Posterior cingulate gyrus (tissue), 11 donors: ENCODE results near the gene LEMD2.

Experiments used
- DNase-seq, 10 donors: peaks; one replicate each; pipeline versions ENCODE4 v3.0.0 to v3.0.0-alpha.2; 2020 to 2021; ENCODE audit warnings: mixed read lengths in 3 of 10
- intact Hi-C: fragments of 100-400 bp; cut with DNase I; formaldehyde crosslinking; loops from one replicate; pipeline ENCODE4 v1.15.1; 2023

LEMD2 gene

DNA sequence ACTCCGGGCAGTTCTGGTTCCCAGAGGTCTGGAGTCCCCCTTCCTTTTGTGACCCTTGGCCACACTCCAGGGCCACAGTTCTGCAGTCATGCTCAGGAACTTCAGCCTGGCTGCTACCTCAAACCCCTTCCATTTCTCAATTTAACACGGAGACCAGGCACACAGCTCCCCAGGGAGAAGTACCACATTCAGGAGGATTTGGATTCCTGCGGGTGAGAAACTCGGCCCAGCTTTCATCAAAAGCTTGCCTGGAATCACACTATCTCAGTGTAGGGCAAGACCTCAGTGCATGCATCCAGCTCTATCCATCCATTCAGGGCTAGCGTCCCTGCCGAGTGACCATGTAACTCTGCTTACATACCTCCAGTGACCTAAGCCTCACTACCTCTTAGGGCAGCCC, 25.4 kb downstream of the LEMD2 start:
- intact Hi-C loops, result loop anchor here (5.0 to 10.0 kb wide), 2 partner anchors 51 to 179 kb away; partner anchors contain the start of genes BAK1 and UQCC2
- DNase-seq, result no peak

DNA sequence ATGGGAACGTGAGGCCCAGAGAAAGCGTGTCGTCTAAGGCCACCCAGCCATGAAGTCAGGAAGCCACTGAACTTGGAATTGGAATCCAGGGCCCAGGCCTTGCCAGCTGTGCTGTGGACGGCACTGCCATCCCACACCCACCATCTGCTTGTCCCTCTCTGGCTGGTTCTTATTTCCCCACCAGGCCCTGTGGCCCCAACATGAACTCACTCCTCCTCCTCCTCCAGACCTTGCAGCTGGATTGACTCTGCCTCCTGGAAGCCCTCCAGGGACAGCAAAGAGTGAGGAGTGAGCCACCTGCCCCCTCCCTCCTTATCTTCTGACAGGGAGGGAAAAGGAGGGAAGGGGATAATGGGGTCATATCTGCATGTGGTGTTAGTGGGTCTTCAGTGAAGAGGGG, 26.2 kb downstream of the LEMD2 start:
- intact Hi-C loops, result loop anchor here (1.0 to 10.0 kb wide), 3 partner anchors 18 to 178 kb away; partner anchors contain the start of genes BAK1 and UQCC2
- DNase-seq, result peak in 1 of 10 donors; percentile 62

DNA sequence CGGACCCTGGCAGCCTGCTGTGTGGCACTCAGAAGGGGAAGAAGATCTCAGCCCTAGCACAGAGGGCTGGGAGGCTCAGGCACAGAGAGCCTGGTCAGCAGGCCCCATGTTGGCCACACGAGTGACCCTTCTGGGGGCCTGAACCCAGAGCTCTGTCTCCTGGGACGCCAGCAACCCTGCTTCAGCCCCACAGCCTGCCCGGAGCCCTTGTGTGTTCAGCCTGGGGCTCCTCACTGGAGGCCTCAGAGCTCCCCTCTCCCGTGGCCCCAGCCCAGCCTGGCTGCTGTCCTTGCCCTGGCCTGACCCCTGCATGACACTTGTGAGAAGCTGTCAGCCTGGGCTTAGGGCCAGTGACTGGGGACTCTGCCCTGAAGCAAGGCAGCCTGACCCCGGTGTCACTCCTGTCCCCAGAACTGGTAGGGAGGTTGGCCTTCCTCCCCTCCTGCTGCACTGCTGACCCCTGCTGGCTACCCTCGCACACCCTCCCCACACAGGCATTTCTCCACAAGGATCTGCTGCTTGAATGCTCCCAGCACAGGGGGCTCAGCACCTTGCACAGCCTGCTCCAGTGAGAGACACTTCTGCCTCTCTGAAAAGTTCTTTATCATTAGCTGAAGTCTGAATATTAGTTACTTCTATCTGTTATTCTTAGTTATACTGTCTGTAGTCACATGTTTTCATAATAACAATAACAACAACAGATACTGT, 26.9 kb downstream of the LEMD2 start:
- peak in 9 of 10 donors; percentile 46 to 94 (median 75) for DNase-seq
- intact Hi-C loops, result loop anchor here (1.0 to 10.0 kb wide), 3 partner anchors 18 to 177 kb away; partner anchors contain the start of genes BAK1 and UQCC2

DNA sequence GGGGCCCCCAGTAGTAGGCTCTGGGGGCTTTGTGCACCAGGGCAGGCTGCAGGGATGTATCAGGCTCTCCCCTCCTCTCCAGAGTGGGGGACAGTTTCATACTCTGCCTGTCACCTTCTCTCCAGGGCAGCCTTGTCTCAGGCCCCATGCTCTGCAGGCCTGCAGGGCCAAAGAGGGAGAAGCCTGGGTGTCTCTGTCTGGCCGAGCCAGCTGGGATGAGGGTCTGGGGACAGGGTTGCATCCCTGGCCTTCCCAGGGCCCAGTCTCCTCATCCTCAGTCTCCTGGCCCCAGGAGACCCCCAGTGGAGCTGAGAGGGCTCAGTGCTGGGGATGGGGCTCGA, 27.4 kb downstream of the LEMD2 start:
- intact Hi-C loops, result loop anchor here (5.0 to 10.0 kb wide), 2 partner anchors 49 to 177 kb away; partner anchors contain the start of genes BAK1 and UQCC2
- no peak for DNase-seq

DNA sequence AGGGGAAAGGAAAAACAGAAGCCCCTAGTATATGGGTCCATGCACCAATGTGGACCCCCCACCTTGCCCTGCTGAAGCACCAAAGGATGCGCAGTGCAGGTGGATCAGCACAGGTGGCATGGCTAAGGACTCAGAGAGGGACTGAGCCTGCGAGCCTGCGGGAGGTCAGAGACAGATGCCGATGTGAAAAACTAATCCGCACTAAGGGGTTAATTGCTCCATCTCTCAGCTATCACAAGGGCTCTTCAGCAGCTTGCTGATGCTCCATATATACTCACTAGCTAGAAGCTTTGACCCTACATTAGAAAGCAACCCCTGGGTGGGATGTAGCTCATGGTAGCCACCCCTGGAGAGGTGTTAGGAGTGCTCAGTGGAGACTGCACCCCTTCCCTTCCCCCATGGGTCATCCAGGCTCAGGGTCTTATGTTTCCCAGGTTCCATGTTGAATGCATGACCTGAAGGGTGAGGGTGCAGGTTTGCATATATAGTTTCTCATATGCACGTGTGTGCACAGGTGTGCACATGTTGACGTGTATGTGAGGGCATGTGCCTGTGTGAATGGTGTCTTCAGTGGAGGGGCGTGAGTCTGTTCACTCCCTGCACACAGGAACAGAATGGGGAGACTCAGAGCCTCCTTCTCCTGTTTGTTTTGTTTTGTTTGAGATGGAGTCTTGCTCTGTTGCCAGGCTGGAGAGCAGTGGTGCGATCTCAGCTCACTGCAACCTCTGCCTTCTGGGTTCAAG, 28.9 kb downstream of the LEMD2 start:
- DNase-seq, result no peak
- intact Hi-C loops, result loop anchor here (5.0 to 10.0 kb wide), 2 partner anchors 48 to 175 kb away; partner anchors contain the start of genes BAK1 and UQCC2

DNA sequence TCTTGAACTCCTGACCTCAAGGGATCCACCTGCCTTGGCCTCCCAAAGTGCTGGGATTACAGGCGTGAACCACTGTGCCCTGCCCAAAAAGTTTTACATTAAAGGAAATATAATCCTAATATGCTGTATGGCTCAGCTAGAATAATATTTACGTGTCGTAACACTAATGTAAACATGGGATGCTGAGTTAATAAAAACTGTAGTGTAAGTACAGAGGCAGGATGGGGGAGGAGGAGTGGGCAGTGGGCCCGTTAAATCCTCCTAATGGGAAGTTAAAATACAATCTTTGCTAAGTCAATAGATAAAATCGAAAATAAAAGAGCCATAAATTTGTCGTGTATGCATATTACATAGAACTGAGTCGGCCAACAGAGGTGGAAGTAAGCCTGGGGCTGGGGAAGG, 30.1 kb downstream of the LEMD2 start:
- intact Hi-C loops, result no loop called here
- DNase-seq, result no peak

DNA sequence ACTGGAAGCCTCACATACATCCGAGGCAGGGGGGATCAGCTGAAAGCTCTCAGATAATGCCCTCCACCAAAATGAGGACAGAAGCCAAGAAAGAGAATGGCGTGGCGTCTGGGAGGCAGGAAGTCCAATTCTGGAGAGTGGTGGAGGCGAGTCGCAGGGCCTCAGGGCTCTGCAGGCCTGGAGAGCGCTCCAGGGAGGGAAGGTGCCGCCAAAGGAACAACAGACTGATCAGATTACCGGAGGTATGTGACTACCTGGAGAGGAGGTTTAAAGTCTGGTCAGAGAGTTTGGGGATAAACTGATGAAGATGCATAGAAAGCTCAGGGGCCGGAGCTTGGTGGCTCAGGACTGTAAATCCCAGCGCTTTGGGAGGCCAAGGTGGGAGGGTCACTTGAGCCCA, 31.0 kb downstream of the LEMD2 start:
- DNase-seq, result no peak

DNA sequence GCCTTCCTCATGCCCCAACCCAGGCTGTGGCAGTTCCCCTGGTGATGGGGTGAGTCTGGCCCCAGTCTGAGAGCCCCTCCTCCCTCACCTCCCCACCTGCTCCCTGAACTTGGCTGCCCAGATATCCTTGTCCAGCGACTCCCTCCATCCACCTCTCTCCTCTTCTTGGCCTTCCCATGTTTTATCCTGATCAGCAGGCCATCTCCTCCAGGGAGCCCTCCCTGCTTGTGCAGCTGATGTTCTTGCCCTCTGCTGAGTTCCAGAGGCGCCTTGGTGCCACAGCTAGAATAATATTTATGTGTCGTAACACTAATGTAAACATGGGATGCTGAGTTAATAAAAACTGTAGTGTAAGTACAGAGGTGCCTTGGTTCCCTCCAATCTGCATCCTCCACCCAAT, 31.8 kb downstream of the LEMD2 start:
- intact Hi-C loops, result no loop called here
- DNase-seq, result no peak

More for the DNA sequence above, 31.0 kb downstream of the LEMD2 start:
- intact Hi-C loops, result no loop called here

DNA sequence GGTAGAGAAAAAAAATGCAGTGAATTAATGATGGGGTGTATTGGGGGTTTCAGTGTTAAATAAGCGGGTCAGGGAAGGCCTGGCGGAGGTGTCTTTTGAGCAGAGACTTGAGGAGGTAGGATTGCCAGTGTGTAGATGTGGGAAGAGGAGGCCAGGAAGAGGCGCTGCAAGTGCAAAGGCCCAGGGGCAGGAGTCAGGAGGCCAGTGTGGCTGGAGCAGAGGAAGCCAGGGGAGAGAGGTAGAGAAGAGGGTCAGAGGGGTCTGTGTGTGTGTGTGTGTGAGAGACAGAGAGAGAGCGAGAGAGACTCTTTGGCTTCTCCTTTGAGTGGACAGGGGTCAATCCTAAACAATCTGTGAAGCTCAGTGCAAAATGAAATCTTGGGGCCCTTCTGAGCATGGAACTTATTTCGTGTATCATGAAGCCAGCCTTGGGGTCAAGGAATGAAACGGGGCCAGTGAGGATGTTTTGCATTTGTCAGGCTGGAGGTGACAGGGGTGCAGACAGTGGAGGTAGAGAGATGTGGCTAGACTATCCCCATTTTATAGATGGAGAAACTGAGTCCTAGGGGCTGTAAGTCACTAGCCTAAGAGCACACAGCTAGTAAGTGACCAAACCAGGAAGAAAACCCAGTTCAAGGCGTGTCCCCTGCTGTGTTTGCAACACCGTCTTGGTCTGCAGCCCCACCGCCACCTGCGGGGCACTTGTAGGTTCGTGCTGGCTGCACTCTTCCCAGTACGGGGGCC, 32.5 kb downstream of the LEMD2 start:
- intact Hi-C loops, result no loop called here
- DNase-seq, result no peak

DNA sequence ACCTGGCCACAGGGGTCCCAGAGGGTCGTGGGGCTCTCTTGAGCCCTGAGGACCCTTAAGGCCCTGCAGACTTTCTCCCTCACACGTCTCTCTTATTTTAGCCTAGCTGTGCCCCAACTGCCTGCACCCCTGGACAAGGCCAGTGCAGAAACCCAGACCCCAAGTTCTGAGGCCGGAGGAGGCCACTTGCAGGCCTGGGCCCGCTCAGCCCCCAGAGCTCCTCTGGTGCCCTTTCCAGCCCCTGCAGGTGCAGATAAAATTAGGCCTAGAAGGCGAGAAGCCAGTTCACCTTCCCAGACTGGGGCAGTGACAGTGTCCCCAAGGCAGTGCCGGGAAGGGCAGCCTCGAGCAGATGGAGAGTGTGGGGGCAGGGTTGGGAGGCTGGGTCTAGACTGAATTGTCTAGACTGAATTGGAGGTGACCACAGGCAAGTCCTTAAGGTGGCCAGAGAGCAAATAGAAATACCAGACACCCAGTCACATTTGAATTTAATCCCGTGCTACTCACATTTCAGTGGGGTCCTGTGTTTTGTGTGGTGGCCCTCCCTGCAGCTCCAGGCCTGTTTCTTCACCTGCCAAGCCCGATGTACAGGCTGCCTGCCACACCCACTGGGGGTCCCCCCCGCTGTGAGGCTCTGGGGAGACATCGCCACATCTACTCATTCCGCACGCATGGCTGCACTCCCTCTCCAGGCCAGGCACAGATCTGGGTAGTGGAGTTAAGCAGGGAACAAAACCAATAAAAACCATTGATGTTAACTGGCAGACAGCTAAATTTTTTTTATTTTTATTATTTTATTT, 33.7 kb downstream of the LEMD2 start:
- DNase-seq, result no peak
- intact Hi-C loops, result no loop called here

DNA sequence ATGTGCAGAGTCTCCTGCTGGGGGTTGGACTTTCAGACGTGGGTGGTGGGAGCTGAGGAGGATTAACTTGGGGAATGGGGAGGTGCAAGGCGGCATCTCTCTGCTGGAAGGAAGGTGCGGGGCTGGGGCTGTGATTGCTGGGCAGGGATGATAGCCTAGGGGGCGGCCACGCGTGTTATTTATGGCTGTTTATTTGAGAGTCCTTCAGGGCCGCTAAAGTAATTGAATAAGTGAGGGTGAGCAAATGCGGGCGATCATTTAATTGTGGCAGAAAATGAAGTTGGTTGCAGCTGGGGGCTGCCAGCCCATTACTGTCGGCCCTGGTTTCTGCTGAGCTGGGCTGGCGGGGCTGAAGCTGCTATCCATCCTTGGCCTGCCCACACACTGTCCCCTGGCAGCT, 34.7 kb downstream of the LEMD2 start:
- intact Hi-C loops, result no loop called here
- no peak for DNase-seq

DNA sequence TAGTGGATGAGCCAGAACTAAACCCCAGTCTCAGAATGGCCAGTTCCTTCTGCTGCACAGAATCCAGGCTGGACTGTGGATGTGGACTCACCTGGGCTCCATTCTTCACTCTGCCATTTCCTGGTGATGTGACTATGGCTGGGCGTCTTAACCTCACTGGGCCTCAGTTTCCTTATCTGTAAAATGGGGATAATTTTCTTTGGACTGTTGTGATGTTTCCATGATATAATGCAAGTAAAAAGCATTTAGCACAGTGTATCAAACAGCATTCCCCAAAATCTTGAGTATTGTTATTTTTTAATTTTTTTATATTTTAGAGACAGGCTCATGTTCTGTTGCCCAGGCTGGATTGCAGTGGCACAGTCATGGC, 36.3 kb downstream of the LEMD2 start:
- intact Hi-C loops, result no loop called here
- DNase-seq, result no peak

DNA sequence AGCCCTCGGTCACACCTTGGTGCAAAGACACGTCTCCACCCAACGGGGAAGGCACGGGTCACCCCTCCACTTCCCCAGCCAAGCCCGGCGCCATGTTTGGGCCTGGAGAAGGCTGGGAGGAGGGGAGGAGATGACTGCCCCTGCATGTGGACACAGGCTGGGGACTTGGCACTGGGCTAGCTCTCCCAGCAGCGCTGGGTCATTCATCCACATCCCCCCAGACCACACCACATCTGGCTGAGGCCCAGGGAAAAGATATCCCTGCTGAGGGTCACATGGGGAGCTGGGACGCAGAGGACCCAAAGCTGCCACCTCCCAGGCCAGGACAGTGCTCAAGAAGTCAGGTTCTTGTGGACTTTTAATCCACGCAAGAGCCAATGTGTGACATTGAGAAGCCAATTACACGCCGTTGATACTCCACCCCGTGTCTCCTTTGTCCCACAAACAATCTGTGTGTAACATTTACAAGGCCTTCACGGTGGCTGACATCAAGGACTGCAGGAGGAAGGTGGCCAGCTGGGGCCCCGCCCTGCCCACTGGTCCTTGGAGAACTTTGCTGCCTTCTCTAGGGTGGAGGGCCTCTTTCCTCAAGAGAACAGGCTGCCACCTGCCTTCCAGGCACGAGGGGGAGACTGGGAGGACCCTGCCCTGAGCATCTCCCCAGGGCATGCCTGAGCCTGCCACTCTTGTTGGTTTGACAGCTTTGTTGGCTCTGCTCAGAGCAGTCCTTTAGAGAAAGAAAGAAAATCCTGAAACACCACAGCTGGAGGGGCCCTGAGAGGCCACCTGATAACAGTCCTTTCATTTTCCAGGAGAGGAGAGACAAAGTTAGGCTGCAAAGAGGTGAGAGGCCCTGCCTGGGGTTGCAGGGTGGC, 36.9 kb downstream of the LEMD2 start:
- intact Hi-C loops, result no loop called here
- no peak for DNase-seq

DNA sequence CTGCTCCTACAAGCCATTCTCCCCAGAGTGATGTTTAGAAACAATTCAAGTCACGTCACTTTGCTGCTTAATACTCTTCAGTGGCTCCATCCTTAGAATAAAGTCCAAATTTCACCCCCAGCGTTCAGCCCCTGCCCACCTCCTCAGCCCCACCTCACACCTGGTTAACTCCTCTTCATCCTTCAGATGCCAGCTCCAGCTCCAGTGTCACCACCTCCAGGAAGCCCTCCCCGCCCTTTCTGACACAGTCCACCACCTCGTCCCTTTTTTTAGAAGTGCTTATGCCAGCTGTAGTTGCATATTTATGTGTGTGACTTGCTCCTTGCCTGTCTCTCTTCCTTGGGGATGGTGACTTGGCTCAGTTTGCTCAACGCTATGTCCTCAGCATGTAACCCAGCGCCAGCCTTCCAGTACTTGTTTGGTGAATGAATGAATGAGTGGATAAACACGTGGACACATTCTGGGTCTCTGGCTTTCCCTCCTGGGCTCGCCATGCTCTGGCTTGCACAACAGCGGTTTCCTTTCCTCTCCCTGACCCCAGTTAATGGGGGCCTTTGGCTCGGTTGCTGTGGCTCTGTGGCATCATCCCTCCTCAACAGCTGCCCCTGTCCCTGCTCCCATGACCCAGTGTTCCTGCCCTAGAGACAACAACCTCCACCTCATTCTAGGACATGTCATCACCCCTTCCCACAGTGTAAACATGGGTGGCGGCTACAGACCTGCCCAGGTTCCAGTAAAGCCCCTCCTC, 38.5 kb downstream of the LEMD2 start:
- no peak for DNase-seq
- intact Hi-C loops, result no loop called here

DNA sequence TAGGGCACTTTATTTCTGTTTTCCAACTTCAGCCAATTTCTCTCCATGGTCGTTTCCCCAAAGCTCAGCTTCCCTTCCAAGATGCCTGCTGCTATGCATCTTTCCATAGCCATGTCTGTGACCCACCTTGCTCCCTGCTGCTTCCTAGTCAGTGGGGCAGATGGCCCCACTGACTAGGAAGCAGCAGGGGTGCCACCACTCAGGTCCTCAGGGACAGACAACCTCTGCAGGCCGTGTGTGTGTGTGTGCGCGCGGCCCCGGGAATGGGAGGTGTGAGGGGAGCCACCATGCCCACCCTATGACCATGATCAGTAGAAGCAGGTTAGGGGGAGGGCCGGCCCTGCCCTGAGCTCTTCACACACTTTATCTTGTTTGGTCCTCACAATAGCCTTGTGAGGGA, 39.5 kb downstream of the LEMD2 start:
- DNase-seq, result no peak
- intact Hi-C loops, result loop anchor here (10.0 kb wide), 1 partner anchor 405 kb away; no protein-coding TSS in a partner anchor

DNA sequence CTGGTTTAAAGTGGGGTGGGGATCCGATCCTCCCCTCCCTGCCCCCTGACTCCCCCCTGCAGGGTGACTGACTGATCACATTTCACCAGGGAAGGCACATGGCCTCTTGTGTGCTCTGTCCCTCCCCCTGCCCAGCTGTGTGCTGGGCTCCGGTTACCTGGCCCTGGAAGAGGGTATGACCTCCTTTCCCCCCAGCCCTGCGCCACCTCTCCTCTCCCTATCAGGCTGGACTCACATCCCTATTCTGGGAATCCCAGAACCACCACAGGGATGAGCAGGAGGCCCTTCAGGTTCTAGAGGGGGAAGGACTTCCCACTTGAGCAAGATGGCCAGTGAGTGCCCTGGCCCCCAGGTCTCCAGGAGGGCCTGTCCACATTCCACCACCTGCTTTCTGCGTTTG, 40.1 kb downstream of the LEMD2 start:
- DNase-seq, result no peak
- intact Hi-C loops, result loop anchor here (10.0 kb wide), 1 partner anchor 406 kb away; no protein-coding TSS in a partner anchor

DNA sequence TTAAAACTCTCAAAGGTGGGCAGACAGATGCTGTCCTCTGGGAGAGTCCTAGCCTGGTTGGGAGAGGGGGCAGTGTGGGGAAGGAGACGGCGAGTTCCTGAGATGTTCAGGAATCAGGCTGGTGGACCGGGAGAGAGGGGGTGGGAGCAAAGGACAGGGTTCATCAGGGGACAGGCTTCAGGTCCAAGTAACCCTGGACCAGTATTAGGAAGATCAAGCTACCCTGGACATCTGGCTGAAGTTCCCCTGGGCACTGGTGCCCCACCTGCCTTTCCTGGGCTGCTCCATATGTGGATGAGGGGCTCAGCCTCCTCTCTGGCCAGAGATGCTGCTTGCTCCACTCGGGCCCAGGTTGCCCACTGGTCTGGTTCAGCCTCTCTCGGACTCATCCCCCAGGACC, 41.1 kb downstream of the LEMD2 start:
- DNase-seq, result no peak
- intact Hi-C loops, result loop anchor here (10.0 kb wide), 1 partner anchor 407 kb away; no protein-coding TSS in a partner anchor

DNA sequence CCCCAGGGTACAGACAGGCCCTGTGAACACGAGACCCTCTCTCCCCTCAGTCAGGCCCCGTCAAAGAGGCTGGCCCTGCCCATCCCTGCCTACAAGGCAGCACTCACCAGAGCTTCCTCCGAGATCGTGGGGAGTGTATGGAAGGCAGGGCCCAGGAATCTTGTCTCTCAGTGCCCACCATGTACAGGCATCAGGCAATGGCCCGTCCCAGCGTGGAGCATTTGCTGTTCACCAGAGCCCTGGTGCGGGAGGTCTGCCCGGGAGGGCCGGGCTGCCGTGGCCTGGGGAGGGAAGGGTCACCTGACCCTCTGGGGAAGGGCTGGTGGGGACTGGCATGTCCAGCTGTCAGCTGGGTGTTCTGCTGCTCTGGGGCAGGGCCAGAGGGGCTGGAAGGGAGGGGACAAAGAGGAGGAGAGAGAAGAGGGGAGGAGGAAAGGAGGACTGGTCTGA, 42.3 kb downstream of the LEMD2 start, which contains the start of gene IP6K3:
IP6K3 (minus strand) TSS at position 255 of the 450 bp plus-strand sequence. CDS start 11,429 bp downstream, outside the sequence.
- intact Hi-C loops, result loop anchor here (10.0 kb wide), 1 partner anchor 408 kb away; no protein-coding TSS in a partner anchor
- DNase-seq, result peak; percentile 58 to 97 (median 83)
